ENCODE data around the gene APP.

APP gene

DNA sequence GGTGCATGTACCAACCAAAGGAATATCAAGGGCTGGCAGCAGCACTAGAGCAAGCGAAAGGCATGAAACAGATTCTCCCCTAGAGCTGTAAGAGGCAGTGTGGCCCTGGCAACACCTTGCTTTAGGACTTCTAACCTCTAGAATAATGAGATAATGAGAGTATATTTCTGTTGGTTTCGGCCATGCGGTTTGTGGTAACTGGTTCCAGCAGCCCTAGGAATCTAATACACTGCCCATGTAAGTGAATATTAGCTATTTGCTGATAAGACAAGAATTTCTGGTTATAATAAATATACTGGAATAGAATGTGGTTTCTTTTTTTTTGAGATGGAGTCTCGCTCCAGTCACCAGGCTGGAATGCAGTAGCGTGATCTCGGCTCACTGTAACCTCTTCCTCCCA, 236.4 kb downstream of the APP start:
- H3K27me3 ChIP-seq (ENCODE audit: insufficient read depth, low read length, poor library complexity) = no peaks in the 10 kb centered on the region
- DNase-seq = no peak

DNA sequence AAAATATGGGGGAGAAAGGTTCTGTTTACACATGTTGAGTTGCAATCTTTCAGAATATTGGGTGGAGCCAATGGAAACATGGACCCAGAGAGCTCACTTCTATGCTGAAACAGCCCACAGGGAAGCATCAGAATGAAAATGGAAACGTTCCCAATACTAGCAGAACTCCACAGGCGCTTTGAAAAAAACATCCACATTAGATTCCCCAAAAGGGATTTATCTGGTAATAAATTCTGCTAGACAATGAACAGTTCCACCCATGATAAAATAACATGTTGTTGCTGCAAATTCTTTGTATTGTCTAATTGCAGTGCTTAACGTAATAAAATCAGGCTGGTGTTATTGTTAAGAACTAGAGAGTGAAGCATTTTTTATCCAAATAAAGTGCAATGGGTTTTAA, 238.8 kb downstream of the APP start:
- Histone ChIP-seq H3K4me3 (ENCODE audit: low read depth in 1 of 2, low read length in 2 of 2) (no peak overlapping the region), H3K79me2 (ENCODE audit: insufficient read depth, low read length) (no peaks in the 10 kb centered on the region), H4K20me1 (ENCODE audit: insufficient read depth, low read length) (no peaks in the 10 kb centered on the region), H3K36me3 (ENCODE audit: insufficient read depth, low read length) (no peaks in the 10 kb centered on the region), H2AFZ (ENCODE audit: low read depth, low read length) (no peak overlapping the region), H3K4me2 (ENCODE audit: insufficient read depth, low read length) (no peak overlapping the region), H3K27ac (ENCODE audit: low read length) (no peak overlapping the region), H3K9ac (ENCODE audit: low read depth, low read length) (no peak overlapping the region), H3K4me1 (ENCODE audit: insufficient read depth, low read length) (peaks cover 8% of the 10 kb centered on the region), H3K27me3 (ENCODE audit: insufficient read depth, low read length, poor library complexity) (no peaks in the 10 kb centered on the region), H3K9me3 (ENCODE audit: insufficient read depth, low read length, severe bottlenecking) (no peaks in the 10 kb centered on the region)
- DNase-seq (no peak), ATAC-seq (ENCODE audit: insufficient read depth, low read depth) (no peak)
- TF ChIP-seq, protein P1, sequence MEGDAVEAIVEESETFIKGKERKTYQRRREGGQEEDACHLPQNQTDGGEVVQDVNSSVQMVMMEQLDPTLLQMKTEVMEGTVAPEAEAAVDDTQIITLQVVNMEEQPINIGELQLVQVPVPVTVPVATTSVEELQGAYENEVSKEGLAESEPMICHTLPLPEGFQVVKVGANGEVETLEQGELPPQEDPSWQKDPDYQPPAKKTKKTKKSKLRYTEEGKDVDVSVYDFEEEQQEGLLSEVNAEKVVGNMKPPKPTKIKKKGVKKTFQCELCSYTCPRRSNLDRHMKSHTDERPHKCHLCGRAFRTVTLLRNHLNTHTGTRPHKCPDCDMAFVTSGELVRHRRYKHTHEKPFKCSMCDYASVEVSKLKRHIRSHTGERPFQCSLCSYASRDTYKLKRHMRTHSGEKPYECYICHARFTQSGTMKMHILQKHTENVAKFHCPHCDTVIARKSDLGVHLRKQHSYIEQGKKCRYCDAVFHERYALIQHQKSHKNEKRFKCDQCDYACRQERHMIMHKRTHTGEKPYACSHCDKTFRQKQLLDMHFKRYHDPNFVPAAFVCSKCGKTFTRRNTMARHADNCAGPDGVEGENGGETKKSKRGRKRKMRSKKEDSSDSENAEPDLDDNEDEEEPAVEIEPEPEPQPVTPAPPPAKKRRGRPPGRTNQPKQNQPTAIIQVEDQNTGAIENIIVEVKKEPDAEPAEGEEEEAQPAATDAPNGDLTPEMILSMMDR (IDR thresholded peaks at IDR 0.05; ENCODE audit: borderline replicate concordance, extremely low read depth, low read length, poor library complexity, severe bottlenecking) = no peak
- no peak for TF ChIP-seq EZH2 (IDR thresholded peaks at IDR 0.05; ENCODE audit: borderline replicate concordance, low read depth, low read length, severe bottlenecking)

More for the DNA sequence above, 236.4 kb downstream of the APP start:
- Histone ChIP-seq H3K79me2 (ENCODE audit: insufficient read depth, low read length) (no peaks in the 10 kb centered on the region), H3K4me1 (ENCODE audit: insufficient read depth, low read length) (peaks cover 8% of the 10 kb centered on the region), H3K4me2 (ENCODE audit: insufficient read depth, low read length) (no peak overlapping the region), H3K9me3 (ENCODE audit: insufficient read depth, low read length, severe bottlenecking) (no peaks in the 10 kb centered on the region), H3K4me3 (ENCODE audit: low read depth in 1 of 2, low read length in 2 of 2) (no peak overlapping the region), H3K9ac (ENCODE audit: low read depth, low read length) (no peak overlapping the region), H4K20me1 (ENCODE audit: insufficient read depth, low read length) (no peaks in the 10 kb centered on the region), H3K27ac (ENCODE audit: low read length) (no peak overlapping the region), H2AFZ (ENCODE audit: low read depth, low read length) (no peak overlapping the region), H3K36me3 (ENCODE audit: insufficient read depth, low read length) (no peaks in the 10 kb centered on the region)
- no peak for ATAC-seq (ENCODE audit: insufficient read depth, low read depth)
- TF ChIP-seq, protein P1 (IDR thresholded peaks at IDR 0.05; ENCODE audit: borderline replicate concordance, extremely low read depth, low read length, poor library complexity, severe bottlenecking) = no peak
- no peak for TF ChIP-seq EZH2 (IDR thresholded peaks at IDR 0.05; ENCODE audit: borderline replicate concordance, low read depth, low read length, severe bottlenecking)

DNA sequence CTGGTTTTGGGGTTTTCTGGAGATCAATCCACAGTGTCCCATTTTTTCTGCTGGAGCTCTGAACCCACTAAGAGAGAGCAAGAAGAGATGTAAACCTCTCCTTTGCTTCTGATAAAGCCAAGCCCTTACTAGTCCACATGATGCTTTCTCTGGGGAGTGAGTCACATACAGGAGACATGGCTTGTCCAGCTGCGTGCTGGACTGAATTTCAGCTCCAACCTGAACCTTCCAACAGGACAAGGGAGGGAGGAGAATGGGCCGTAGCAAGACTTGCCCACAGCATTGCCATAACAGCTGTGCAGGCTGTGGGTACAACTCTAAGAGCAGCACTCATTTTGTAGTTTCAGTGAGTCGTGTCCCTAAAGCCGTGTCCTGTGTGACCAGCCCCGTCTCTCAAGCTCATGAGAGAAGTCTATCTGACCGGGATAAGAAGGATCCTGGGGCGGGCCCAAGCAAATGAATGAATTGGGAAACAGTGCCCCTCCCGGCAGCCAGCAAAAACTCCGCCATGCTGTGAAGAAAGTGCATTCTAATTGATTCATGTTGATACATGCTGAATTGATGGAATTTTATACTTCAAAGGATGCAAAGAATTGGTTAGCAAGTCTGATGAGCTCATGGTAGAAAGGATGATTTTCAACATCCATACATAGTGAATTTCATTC, 240.6 kb downstream of the APP start:
- no peak overlapping the region for H3K4me2 ChIP-seq (ENCODE audit: insufficient read depth, low read length)
- no peak for DNase-seq
- TF ChIP-seq, protein P1 (IDR thresholded peaks at IDR 0.05; ENCODE audit: borderline replicate concordance, extremely low read depth, low read length, poor library complexity, severe bottlenecking) = no peak
- no peak for TF ChIP-seq EZH2 (IDR thresholded peaks at IDR 0.05; ENCODE audit: borderline replicate concordance, low read depth, low read length, severe bottlenecking)
- no peak overlapping the region for H3K9ac ChIP-seq (ENCODE audit: low read depth, low read length)
- peaks cover 5% of the 10 kb centered on the region for H3K4me1 ChIP-seq (ENCODE audit: insufficient read depth, low read length)
- no peak for ATAC-seq (ENCODE audit: insufficient read depth, low read depth)
- no peaks in the 10 kb centered on the region for H4K20me1 ChIP-seq (ENCODE audit: insufficient read depth, low read length)
- H3K27ac ChIP-seq (ENCODE audit: low read length) = no peak overlapping the region
- H2AFZ ChIP-seq (ENCODE audit: low read depth, low read length) = no peak overlapping the region
- H3K4me3 ChIP-seq (ENCODE audit: low read depth in 1 of 2, low read length in 2 of 2) = no peak overlapping the region
- no peaks in the 10 kb centered on the region for H3K79me2 ChIP-seq (ENCODE audit: insufficient read depth, low read length)
- no peaks in the 10 kb centered on the region for H3K27me3 ChIP-seq (ENCODE audit: insufficient read depth, low read length, poor library complexity)
- H3K36me3 ChIP-seq (ENCODE audit: insufficient read depth, low read length) = no peaks in the 10 kb centered on the region
- H3K9me3 ChIP-seq (ENCODE audit: insufficient read depth, low read length, severe bottlenecking) = no peaks in the 10 kb centered on the region
